ENCODE results near the gene SH3PXD2B.

Gene SH3PXD2B

GRCh38 chr5:172453206-172453985 lies 929 bp downstream of the SH3PXD2B start:
- peak; percentile 81 for DNase-seq

GRCh38 chr5:172452398-172453205 lies 1.7 kb downstream of the SH3PXD2B start:
- DNase-seq = peak; percentile 74

GRCh38 chr5:172451771-172452197 lies 2.5 kb downstream of the SH3PXD2B start:
- DNase-seq = peak; percentile 85

GRCh38 chr5:172450861-172451695 lies 3.2 kb downstream of the SH3PXD2B start:
- peak; percentile 41 for DNase-seq

- no peak for DNase-seq
Measured at GRCh38 chr5:172450453-172450852, 3.9 kb downstream of the SH3PXD2B start.

- no peak for DNase-seq
Measured at GRCh38 chr5:172448999-172449398, 5.3 kb downstream of the SH3PXD2B start.

GRCh38 chr5:172447646-172448365 lies 6.5 kb downstream of the SH3PXD2B start:
- DNase-seq = no peak

- DNase-seq = no peak
Measured at GRCh38 chr5:172446336-172447051, 7.8 kb downstream of the SH3PXD2B start.

- no peak for DNase-seq
Measured at GRCh38 chr5:172445866-172446265, 8.5 kb downstream of the SH3PXD2B start.

GRCh38 chr5:172444626-172445365 lies 9.5 kb downstream of the SH3PXD2B start:
- DNase-seq = no peak

- no peak for DNase-seq
Measured at GRCh38 chr5:172444110-172444510, 10.2 kb downstream of the SH3PXD2B start.

GRCh38 chr5:172443441-172444109 lies 10.8 kb downstream of the SH3PXD2B start:
- peak; percentile 91 for DNase-seq

GRCh38 chr5:172442592-172442991 lies 11.7 kb downstream of the SH3PXD2B start:
- DNase-seq = peak; percentile 33

GRCh38 chr5:172441262-172441751 lies 13.0 kb downstream of the SH3PXD2B start:
- DNase-seq = no peak

GRCh38 chr5:172440486-172440885 lies 13.8 kb downstream of the SH3PXD2B start:
- no peak for DNase-seq

- DNase-seq = no peak
Measured at GRCh38 chr5:172439785-172440477, 14.4 kb downstream of the SH3PXD2B start.

GRCh38 chr5:172438319-172438668 lies 16.0 kb downstream of the SH3PXD2B start:
- DNase-seq = no peak

- DNase-seq = peak; percentile 91
Measured at GRCh38 chr5:172437445-172438318, 16.6 kb downstream of the SH3PXD2B start.

Measured in fibroblast of skin of abdomen (primary cell).